NCI-H82 treated with DMSO at 0.1 percent for 48 hours (cell line): ENCODE measurements around the gene FNIP1.
"Not testable (repeated sequence)": the region's sequence is repeated elsewhere in the genome, so short reads cannot be mapped to it uniquely, and the experiment has no call there.

ENCODE experiments used
- DNase-seq: peaks from one replicate; lab custom pipeline; 2025; ENCODE audit not compliant: unreplicated experiment; lab: John Stamatoyannopoulos, UW

The FNIP1 gene

DNA sequence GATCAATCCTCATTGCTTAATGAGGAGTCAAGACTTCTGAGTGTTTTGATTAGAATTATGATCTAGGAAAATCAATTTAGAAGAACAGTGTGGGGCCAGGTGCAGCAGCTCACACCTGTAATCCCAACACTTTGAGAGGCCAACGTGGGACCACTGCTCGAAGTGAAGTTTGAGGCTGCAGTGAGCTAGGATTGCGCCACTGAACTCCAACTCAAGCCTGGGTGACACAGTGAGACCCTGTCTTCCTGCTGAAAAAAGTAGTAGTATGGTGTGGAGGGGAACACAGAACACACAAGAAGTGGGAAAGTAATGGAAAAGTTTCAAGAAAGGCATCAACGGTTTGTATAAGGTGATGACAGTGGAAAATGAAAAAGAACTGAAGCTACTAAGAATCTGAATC lies 9.1 kb downstream of the FNIP1 start:
- no peak for DNase-seq

DNA sequence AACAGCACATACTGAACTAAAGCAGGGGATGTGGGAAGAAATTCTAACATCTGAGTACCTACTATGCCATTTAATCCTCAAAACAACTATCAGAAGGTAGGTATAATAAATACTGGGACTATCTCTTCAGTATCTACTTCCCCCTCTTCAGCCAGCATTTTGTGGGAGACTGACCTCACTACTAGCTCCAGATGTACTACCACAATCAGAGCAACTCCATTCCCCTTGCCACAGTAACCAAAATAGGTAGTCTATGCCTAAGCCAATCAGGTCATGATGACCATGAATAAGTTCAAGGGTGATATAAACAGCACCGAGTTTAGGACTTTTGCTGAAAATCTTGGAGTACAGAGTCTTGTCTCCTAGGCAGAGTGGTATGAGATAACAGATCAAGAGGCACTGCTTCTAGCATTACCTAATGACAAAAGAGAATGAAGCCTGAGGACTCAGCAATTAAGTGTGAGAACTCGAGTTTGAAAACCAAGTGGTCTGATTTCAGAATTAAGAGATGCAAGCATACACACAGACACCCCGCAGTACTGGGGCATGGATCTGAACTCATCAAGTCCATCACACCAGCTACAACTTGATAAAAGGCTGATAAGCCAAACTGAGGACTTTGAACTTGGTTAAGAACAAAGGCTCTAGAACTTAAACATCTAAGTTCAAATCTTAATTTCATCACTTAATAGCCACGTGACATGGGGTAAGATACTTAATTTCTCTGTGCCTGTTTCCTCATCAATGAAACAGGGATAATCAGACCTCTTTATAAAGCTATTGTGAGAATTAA lies 9.7 kb downstream of the FNIP1 start:
- DNase-seq: no peak

DNA sequence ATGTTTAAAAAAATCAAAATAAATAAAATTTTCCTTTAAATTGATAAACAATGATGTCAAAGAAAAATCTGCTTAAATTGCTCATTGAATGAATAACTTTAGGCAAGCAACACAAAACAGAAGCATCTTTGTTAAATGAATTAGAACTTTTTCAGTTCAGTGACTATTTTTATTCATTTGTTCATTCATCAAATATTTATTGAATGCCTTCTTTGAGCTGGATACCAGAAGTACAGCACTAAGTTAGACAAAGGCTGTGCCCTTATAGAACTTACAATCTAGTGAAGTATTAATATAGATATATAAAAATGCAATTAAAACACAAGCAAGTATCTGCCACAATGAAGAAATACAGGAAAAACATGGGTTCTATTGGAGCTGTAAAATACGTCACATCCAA lies 10.8 kb downstream of the FNIP1 start:
- DNase-seq: no peak

DNA sequence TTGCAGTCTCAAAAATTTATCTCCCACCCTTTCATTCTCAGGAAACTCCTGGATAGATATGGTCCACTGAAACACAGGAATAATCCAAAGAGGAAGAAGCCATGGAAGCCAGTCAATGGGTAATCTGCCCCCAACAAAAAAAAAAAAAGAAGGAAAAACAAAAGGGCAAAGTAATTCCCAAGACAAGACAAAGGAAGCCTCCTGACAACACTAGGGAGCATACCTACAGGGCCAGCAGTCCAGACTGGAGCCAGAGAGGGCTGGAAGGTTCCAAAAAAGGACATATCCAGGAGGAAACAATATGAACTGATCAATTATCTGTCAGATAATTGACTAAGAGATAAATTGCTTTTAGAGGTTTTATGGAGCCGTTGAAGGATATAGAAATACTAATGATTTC lies 12.9 kb downstream of the FNIP1 start:
- DNase-seq: no peak

DNA sequence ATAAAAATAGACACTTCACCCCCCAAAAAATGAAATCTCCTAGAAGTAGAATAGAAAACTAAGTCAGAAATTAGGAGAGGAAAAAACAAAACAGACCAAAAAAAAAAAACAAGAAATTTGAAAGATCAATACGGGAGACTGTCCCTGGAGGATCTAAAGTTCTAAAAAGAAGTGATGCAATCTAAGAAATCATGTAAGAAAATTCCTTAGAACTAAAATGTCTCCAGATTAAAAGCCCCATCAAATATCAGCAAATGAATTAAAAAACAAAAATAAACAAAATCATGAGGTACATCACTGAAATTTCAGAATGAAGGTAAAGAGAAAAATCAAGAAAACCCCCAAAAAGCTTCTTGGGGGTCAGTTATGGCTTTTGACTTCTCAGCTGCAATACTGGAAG lies 13.5 kb downstream of the FNIP1 start:
- DNase-seq: no peak

DNA sequence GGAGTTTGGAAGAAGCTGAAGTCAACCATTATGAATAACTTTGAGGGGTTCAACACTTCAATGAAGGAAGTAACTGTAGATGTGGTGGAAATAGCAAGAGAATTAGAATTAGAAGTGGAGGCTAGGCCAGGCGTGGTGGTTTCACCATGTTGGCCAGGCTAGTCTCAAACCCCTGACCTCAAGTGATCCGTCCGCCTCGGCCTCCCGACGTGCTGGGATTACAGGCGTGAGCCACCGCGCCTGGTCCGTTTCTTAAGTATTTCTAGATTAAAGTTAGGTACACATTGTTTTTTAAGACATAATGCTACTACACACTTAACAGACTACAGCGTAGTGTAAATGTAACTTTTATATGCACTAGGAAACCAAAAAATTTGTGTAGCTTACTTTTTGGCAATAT lies 14.1 kb downstream of the FNIP1 start:
- no peak for DNase-seq

DNA sequence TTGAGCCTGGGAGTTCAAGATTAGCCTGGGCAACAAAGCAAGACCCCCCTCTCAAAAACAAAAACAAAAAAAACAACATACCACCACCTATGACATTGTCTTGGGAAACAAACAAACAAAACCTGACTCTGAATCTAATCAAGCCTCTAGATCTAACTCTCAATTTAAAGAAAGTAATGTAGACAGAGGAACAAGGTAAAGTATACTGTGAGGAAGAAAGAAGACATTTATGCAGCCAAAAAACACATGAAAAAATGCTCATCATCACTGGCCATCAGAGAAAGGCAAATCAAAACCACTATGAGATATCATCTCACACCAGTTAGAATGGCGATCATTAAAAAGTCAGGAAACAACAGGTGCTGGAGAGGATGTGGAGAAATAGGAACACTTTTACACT lies 18.7 kb downstream of the FNIP1 start:
- DNase-seq: not testable (repeated sequence)

DNA sequence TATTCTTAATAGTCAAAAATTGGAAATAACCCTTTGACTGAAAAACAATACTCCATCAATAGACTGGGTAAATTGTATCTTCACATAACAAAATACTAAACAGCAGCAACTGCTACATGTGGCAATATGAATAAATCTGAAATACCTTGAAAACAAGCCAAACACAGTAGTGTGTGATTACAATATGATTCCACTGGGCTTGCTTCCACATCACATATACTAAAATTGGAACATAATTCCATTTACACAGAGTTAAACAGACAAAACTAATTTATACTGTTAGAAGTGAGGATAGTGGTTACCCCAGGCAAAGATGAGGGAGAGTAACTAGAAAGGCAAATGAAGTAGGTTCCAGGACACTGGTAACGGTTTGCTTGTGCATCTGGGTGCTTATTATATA lies 20.4 kb downstream of the FNIP1 start:
- DNase-seq: no peak

DNA sequence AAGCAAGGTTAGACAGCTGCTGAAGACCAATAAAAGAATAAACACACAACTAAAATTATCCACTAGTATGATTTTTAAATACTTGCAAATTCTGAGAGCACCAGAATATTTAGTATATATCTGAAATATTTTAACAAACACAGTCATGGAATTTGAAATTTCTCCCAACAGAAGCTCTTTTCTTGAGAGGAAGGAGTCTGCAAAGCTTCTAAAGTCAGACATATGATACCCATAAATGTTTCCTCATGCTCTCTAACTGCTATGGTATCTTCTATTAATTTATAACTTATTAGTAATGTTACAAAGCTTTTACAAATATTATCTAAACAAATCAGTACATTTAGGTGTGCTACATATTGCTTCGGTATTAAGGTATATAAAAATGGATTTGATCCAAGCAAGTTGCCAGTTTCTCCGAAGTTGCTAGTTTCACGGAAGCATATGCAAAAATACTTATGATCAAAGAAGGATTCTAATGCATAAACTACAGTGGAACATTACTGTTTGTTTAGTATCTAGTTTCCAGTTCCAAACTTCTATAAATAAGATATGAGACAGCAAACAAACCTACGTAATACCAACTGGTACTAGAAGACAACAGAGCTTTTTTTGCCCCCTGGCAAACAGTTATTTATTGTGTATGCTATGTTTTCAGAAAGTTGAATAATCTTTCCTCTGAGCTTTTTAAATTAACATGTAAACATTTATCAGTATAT lies 22.0 kb downstream of the FNIP1 start:
- no peak for DNase-seq

DNA sequence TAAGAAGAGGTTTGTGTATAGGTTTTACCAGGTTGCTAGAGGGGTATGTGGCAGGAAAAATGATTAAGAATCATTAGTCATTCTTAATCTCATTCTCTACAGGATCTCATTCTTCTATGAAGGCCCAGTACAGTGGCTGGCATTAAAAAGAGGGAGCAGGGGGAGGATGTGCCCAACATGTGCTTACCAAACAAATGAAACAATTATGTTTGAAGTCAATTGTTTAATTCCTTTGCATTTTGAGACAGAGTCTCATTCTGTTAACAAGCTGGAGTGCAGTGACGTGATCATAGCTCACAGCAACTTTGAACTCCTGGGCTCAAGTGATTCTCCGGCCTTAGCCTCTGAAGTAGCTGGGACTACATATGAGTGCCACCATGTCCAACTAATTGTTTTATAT lies 23.0 kb downstream of the FNIP1 start:
- DNase-seq: no peak

DNA sequence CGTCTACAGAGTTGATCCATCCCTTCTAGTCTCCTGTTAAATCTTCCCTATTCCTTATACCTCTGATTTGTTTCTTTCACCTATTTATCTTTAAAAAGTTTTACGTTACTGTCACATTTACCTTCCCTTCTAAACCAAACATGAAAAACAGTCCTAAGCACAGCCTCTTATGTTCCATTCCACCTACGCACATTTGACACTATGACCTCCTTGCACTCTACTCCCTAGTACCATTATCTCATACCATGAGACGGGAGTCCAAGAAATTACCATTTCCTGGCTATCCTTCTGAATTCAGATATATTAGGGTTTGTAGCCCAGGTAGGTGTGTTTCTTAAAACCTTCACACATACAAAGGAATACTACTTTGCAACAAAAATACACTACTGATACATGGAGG lies 25.1 kb downstream of the FNIP1 start:
- DNase-seq: no peak

DNA sequence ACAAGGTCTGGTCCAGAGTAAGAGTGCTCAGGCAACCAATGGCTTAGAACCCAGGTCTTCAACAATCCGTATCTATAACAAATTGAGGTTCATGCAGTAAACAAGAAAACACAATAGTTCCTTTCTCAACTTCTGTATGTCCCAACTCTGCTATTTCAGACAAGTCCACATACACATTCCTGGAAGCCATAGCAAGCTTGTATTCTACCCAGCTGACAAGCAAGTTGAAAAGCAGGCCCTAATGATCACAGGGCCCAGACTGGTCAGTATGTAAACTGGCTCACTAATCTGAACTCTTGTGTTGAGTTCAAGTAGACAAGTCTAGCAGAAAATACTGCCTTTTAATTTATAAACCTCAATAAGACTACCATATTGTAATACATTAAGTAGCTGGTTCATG lies 26.9 kb downstream of the FNIP1 start:
- no peak for DNase-seq

DNA sequence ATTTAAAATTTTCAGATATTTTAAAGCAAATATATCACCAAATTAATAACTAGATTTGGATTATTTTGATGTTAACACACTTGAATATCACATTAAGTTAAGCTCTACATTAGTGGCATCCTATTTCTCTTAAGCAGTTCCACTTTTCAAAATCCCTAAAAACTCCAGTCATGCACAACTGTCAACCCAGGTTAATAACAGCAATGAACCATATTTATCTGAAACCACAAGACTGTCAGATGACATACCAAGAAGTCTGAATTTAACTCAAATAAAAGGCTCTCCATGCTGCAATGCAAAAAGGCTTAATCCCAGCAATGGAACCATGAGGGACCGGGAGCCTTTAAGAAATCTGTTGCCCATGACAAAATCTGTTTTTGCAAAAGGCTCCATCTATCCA lies 27.5 kb downstream of the FNIP1 start:
- DNase-seq: no peak

DNA sequence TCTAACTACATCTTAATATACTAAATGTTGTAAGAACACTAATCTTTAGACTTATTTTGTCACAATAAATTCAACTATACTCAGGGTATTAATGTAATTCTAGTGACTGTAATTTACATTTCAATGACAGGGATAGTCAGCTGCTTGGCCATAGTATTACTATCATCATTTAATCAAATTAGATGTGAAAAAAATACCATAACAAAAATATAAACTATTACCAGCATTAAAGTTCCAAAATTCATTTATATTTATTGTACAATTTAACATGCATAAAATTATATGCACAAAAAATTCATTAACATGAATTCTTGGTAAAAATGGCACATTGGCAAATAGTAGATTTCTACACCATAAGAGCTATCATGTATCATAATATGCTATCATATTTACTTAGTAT lies 28.9 kb downstream of the FNIP1 start:
- no peak for DNase-seq

DNA sequence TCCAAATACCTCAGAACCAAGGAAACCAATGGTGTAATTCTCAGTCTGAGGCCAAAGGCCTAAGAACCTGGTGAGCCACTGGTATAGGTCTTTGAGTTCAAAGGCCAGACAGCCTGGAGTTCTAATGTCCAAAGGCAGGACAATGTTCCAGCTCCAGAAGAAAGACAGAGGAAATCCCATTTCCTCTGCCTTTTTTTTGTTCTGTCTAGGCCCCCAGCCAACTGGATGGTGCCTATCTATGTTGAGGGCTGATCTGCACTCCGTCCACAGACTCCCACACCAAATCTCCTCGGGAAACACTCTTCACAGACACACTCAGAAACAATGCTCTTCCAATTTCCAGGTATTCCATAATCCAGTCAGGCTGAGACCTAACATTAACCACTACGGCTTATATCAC lies 30.1 kb downstream of the FNIP1 start:
- no peak for DNase-seq

DNA sequence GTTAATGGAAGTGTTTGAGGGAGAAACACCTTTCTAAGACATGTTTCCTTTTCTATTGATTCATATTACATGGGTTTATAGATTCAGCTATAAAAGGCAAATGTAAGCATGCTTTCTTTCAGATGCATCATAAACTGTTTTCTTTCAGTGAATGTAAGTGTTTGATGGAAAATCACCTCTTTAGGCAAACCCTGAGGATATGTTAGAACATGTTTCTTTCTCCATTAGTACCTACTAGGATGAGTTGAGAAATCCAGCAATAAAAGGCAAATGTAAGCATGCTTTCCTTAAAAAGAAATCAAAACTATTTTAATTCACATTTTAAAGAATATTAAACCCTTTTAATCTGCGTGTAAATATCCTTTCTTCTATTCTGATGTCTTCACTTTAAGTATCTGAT lies 31.6 kb downstream of the FNIP1 start:
- no peak for DNase-seq

DNA sequence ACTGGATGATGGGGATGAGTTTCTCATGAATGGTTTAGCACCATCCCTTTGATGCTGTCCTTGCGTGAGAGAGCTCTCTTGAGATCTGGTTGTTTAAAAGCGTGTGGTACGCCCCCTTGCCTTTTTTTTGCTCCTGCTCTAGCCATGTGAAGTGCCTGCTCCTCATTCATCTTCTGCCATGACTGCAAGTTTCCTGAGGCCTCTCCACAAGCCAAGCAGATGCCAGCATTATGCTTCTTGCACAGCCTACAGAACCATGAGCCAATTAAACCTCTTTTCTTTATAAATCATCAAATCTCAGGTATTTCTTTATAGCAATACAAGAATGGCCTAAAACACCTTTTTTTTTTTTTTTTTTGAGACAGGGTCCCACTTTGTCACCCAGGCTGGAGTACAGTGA lies 32.8 kb downstream of the FNIP1 start:
- no peak for DNase-seq

DNA sequence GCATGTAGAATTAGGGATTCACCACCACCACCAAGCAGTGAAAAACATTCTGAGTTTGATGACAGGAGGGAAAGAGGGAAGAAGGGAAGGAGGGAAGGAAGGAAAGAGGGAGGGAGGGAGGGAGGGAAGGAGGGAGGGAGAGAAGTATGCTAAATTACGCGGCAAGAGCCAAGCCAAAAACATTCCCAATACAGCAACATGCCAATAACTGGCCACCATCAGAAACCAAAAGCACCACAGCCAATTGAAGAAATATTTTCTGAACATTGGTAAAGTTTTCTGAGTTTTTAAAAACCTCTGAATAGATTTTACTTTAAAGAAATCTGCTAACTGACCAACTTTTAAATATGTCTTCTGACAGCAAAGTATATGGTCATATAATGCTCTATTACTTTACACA lies 36.0 kb downstream of the FNIP1 start:
- no peak for DNase-seq

DNA sequence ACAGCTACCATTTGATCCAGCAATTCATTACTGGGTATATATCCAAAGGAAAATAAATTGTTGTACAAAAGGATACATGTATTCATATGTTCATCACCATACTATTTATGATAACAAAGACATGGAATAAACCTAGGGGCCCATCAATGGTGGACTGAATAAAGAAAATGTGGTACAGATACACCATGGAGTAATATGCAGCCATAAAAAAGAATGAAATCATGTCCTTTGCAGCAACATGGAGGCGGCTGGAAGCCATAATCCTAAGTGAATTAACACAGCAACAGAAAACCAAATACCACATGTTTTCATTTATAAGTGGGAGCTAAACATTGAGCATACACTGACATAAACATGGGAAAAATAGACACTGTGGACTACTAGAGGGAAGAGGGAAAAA lies 37.1 kb downstream of the FNIP1 start:
- DNase-seq: no peak

DNA sequence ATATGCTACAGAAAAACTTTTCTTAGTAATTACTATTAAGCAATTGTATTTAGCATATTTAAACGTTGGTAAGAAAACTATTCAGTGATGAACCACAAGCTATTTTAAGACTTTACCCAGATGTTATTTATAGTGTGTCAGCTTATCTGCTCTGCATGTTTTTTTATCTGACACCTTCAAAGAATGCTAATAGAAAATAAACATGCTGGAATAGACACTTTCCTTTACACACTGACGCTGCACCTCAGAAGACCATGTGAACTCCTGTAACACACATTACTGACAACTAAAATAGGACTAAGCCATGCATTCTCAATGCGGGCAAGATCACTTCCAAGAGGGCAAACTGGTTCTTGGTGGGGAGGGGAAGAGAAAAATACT lies 38.3 kb downstream of the FNIP1 start:
- no peak for DNase-seq

DNA sequence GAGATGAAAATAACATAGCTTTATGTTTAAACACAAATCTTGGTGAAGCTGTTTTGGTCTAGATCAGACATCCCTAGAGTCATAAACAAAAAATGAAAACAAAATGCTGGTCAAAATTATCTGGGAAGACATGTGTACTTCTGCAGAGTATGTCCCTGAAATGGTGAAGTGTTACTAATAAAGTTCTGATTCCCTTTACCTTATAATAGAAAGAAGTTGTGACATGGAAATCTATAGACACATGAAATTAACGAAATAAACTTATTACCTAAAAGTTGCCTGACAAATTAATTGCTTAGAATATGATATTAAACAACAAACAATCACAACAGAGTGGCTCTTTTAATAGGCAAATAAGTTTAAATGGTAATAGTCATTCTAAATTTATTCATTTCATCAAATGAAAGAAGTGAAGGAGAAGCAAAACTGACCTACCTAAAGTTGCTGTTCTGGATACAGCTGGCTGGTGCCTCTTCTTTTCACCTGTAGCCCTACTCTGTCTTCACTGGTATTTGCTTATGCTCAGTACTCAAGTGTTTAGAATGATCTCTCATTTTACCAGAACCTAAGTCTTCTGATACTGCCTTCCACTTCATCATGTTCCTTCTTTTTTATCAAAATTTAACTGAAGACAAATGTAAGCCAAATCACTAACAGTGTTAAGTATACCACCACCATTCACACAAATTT lies 38.8 kb downstream of the FNIP1 start:
- no peak for DNase-seq

DNA sequence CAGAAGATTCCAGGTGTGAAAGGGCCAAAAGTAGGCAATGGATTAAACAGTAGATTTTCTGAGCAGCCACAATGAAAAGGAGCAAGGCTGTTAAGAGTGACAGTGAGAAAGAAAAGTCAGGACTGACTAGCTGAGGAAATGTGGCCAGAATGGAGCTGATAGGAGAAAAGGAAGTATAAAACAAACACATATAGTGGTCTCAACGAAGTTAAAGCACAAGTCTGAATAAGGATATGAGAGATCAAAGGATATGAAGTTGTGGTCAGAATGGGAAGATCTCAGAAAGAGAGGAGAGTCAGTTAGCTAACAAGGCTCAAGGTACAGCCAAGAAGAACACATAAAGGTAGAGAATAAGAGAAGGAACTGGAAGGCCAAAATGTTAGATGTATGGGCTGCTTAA lies 39.9 kb downstream of the FNIP1 start:
- no peak for DNase-seq
